HL-60 (cell line): Measurements from ENCODE around the gene INSIG1.

Experiments used
- CTCF ChIP-seq: IDR thresholded peaks from one replicate; pipeline ENCODE4 v1.5.1; 2011; ENCODE audit warnings: low read length, control low read depth, inconsistent platforms; ENCODE audit not compliant: insufficient read depth
- POLR2AphosphoS5 ChIP-seq: IDR thresholded peaks from 2 replicates; pipeline ENCODE4 v1.6.1; 2012; ENCODE audit warnings: low read depth
- REST ChIP-seq: IDR thresholded peaks from 2 replicates; pipeline ENCODE4 v1.6.1; 2012; ENCODE audit warnings: low read depth; ENCODE audit not compliant: insufficient replicate concordance

- TF ChIP-seq CTCF (no peak), POLR2AphosphoS5 (no peak), REST (no peak)
Observed at GRCh38 chr7:155339474-155339873, 41.8 kb downstream of the INSIG1 start.
